Measurements from ENCODE around the gene ELP6.
"Not testable (repeated sequence)": the region's sequence is repeated elsewhere in the genome, so short reads cannot be mapped to it uniquely, and the experiment has no call there.

Gene ELP6

GRCh38 chr3:47485812-47486211, 27.7 kb downstream of the ELP6 start:
- no peak overlapping the region for H3K27ac ChIP-seq
- no peak for TF ChIP-seq CTCF (conservative IDR thresholded peaks at IDR 0.05)

- no peak for TF ChIP-seq CTCF (conservative IDR thresholded peaks at IDR 0.05)
- H3K27ac ChIP-seq: no peak overlapping the region
Measured at GRCh38 chr3:47482366-47482765, 31.1 kb downstream of the ELP6 start.

GRCh38 chr3:47481763-47482162, 31.7 kb downstream of the ELP6 start:
- H3K27ac ChIP-seq: not testable (repeated sequence)

GRCh38 chr3:47480267-47480666, 33.2 kb downstream of the ELP6 start:
- H3K27ac ChIP-seq: not testable (repeated sequence)

- TF ChIP-seq CTCF (conservative IDR thresholded peaks at IDR 0.05): no peak
- no peak overlapping the region for H3K27ac ChIP-seq
Measured at GRCh38 chr3:47479826-47480160, 33.7 kb downstream of the ELP6 start.

- TF ChIP-seq CTCF (conservative IDR thresholded peaks at IDR 0.05): no peak
- no peak overlapping the region for H3K27ac ChIP-seq
Measured at GRCh38 chr3:47478022-47478421, 35.5 kb downstream of the ELP6 start.

GRCh38 chr3:47476644-47477199, 36.8 kb downstream of the ELP6 start:
- no peak for TF ChIP-seq CTCF (conservative IDR thresholded peaks at IDR 0.05)
- peak overlapping the region; percentile 93 for H3K27ac ChIP-seq

GRCh38 chr3:47476330-47476626, 37.2 kb downstream of the ELP6 start:
- H3K27ac ChIP-seq: peak overlapping the region; percentile 93
- TF ChIP-seq CTCF (conservative IDR thresholded peaks at IDR 0.05): no peak

GRCh38 chr3:47475570-47476329, 37.8 kb downstream of the ELP6 start, which contains the start of gene SCAP:
SCAP (minus strand) TSS chr3:47475941; CDS start chr3:47442993, 32,948 bp downstream.
- TF ChIP-seq CTCF (conservative IDR thresholded peaks at IDR 0.05): peak; percentile 97
- H3K27ac ChIP-seq: peak within 1 kb of the TSS; percentile 93
